Common myeloid progenitor, CD34-positive (primary cell): Measurements from ENCODE around the gene ZNF276. TPM values are rescaled to one million over a fixed set of nuclear protein-coding genes. Genes with fewer than 3 reads are reported as not detected.
"Not testable (repeated sequence)": the region's sequence is repeated elsewhere in the genome, so short reads cannot be mapped to it uniquely, and the experiment has no call there.

Source experiments
- CTCF ChIA-PET: fragments of 350-600 bp; sonication (Branson Sonifier 250); formaldehyde crosslinking; loops from one replicate; lab custom pipeline; 2021; ENCODE audit warnings: antibody characterized with exemption; lab: Charles Lee
- POLR2A ChIA-PET: fragments of 350-600 bp; sonication (Branson Sonifier 250); formaldehyde crosslinking; loops from one replicate; lab custom pipeline; 2021; ENCODE audit warnings: antibody characterized with exemption; lab: Charles Lee
- DNase-seq, 3 donors: peaks; one replicate each; pipeline versions ENCODE4 v3.0.0 to v3.0.0-alpha.2; 2013
- H3K27ac ChIP-seq, 2 experiments: 1 replicate in 1 of 2; 2 replicates in 1 of 2; pipeline ENCODE4 v1.7.0; 2013; ENCODE audit warnings: inconsistent platforms in 2 of 2, low read length in 2 of 2, mild to moderate bottlenecking in 2 of 2, low read depth in 1 of 2, moderate library complexity in 1 of 2; ENCODE audit not compliant: severe bottlenecking in 2 of 2, insufficient read depth in 1 of 2, poor library complexity in 1 of 2
- H3K27me3 ChIP-seq, 5 experiments: replicated peaks in 2 of 5; 1 replicate in 3 of 5; 2 replicates in 2 of 5; pipeline versions ENCODE4 v1.6.1 to v1.7.0; 2013; ENCODE audit warnings: low read length in 4 of 5, mild to moderate bottlenecking in 2 of 5, moderate library complexity in 2 of 5, inconsistent platforms in 1 of 5; ENCODE audit not compliant: insufficient read depth in 5 of 5, control insufficient read depth in 4 of 5
- H3K36me3 ChIP-seq, 4 experiments: 1 replicate in 2 of 4; 2 replicates in 2 of 4; pipeline versions ENCODE4 v1.6.1 to v1.7.0; 2013; ENCODE audit warnings: low read length in 3 of 4, control low read depth in 1 of 4, mild to moderate bottlenecking in 1 of 4; ENCODE audit not compliant: control insufficient read depth in 4 of 4, insufficient read depth in 4 of 4
- H3K4me1 ChIP-seq, 4 experiments: 1 replicate in 3 of 4; 2 replicates in 1 of 4; pipeline versions ENCODE4 v1.6.1 to v1.7.1; 2013; ENCODE audit warnings: low read length in 3 of 4, mild to moderate bottlenecking in 3 of 4, control low read depth in 1 of 4, inconsistent platforms in 1 of 4, moderate library complexity in 1 of 4; ENCODE audit not compliant: control insufficient read depth in 4 of 4, insufficient read depth in 4 of 4; ENCODE audit errors: control extremely low read depth in 1 of 4
- H3K4me3 ChIP-seq, 7 experiments: 1 replicate in 4 of 7; 2 replicates in 3 of 7; pipeline versions ENCODE4 v1.5.1 to v1.7.0; 2013; ENCODE audit warnings: mild to moderate bottlenecking in 7 of 7, low read length in 6 of 7, moderate library complexity in 6 of 7, inconsistent platforms in 2 of 7, low read depth in 2 of 7, control low read depth in 1 of 7; ENCODE audit not compliant: insufficient read depth in 4 of 7, control insufficient read depth in 1 of 7; ENCODE audit errors: extremely low read depth in 1 of 7
- H3K9me3 ChIP-seq, 5 experiments: 1 replicate in 4 of 5; 2 replicates in 1 of 5; pipeline versions ENCODE4 v1.6.1 to v1.7.1; 2013; ENCODE audit warnings: low read length in 4 of 5, mild to moderate bottlenecking in 2 of 5, inconsistent platforms in 1 of 5, low read depth in 1 of 5, moderate library complexity in 1 of 5; ENCODE audit not compliant: control insufficient read depth in 4 of 5, insufficient read depth in 2 of 5; ENCODE audit errors: control extremely low read depth in 1 of 5
- WGBS: methylation state at CpG from one replicate; pipeline ENCODE4 v1.1.5; 2013; ENCODE audit not compliant: insufficient coverage; 5-methylcytosine and 5-hydroxymethylcytosine counted together
- polyA plus RNA-seq: library from polyadenylated mRNA; unstranded; fragments of 120-200 nt; gene quantifications from one replicate; pipeline ENCODE4 v1.2.1, GENCODE V29; 2013

Gene ZNF276
- polyA plus RNA-seq: 44.5 TPM

GRCh38 chr16:89720813-89721545 is at the start of gene ZNF276, which contains the start of gene VPS9D1:
Gene ZNF276 (plus strand): TSS chr16:89721537. CDS start chr16:89721641, 104 bp downstream.
Gene VPS9D1 (minus strand): TSS chr16:89720898. CDS start chr16:89720861, 37 bp downstream.
- no peaks in the 10 kb centered on the region for H3K27me3 ChIP-seq

GRCh38 chr16:89671565-89671964 is 49.8 kb upstream of the ZNF276 start:
- POLR2A ChIA-PET, DNase-seq, H3K27me3 ChIP-seq, H3K36me3 ChIP-seq, H3K9me3 ChIP-seq, H3K27ac ChIP-seq, H3K4me3 ChIP-seq: not testable (repeated sequence)
- CTCF ChIA-PET: interaction anchor here (0.6 to 1.3 kb wide), 3 partner anchors 24 to 211 kb away, joined by 3 to 4 read pairs (median 3); no protein-coding TSS in a partner anchor
- H3K4me1 ChIP-seq: peaks cover 0 to 19% (median 15%) of the 10 kb centered on the region in 4 experiments
- whole genome bisulfite sequencing: 95% methylated on average over 3 of the region's 4 CpGs

More at GRCh38 chr16:89720813-89721545, at the start of gene ZNF276, which contains the start of gene VPS9D1:
- CTCF ChIA-PET: interaction anchor here (6.9 kb wide), 1 partner anchor 15 kb away, joined by 54 read pairs; no protein-coding TSS in a partner anchor
- peak; percentile 72 to 86 (median 84) for DNase-seq
- Histone ChIP-seq H3K4me3 (peak within 1 kb of the TSS; percentile 62 to 90 (median 77)), H3K36me3 (peaks cover 2 to 43% (median 24%) of the 10 kb centered on the region in 4 experiments), H3K4me1 (peaks cover 3 to 51% (median 47%) of the 10 kb centered on the region in 4 experiments), H3K9me3 (no peaks in the 10 kb centered on the region), H3K27ac (peak within 1 kb of the TSS; percentile 78 to 89)
- under 1% methylated on average over 66 of the region's 103 CpGs for WGBS
- POLR2A ChIA-PET: interaction anchor here (0.6 to 1.5 kb wide), 4 partner anchors 15 to 94 kb away, joined by 3 to 4 read pairs (median 4); partner anchors contain the start of gene SPATA2L

- ChIA-PET POLR2A (no interaction called here), CTCF (no interaction called here)
These were observed 49.0 kb upstream of the ZNF276 start for GRCh38 chr16:89672177-89672941.

GRCh38 chr16:89678258-89678657 is 43.1 kb upstream of the ZNF276 start:
- ChIA-PET POLR2A (no interaction called here), CTCF (no interaction called here)
- peak in 2 of 3 donors; percentile 28 to 36 for DNase-seq
- no peak overlapping the region for H3K4me3 ChIP-seq
- 100% methylated on average over 1 of the region's 2 CpGs for WGBS
- no peaks in the 10 kb centered on the region for H3K27me3 ChIP-seq
- peaks cover 0 to 3% (median 0%) of the 10 kb centered on the region in 5 experiments for H3K9me3 ChIP-seq
- H3K27ac ChIP-seq: no peak overlapping the region
- no peaks in the 10 kb centered on the region for H3K4me1 ChIP-seq
- H3K36me3 ChIP-seq: no peaks in the 10 kb centered on the region

More at GRCh38 chr16:89672177-89672941, 49.0 kb upstream of the ZNF276 start:
- no peak for DNase-seq
- Histone ChIP-seq H3K4me3 (no peak overlapping the region), H3K4me1 (peaks cover 0 to 19% (median 15%) of the 10 kb centered on the region in 4 experiments), H3K27ac (no peak overlapping the region), H3K27me3 (no peaks in the 10 kb centered on the region), H3K36me3 (no peaks in the 10 kb centered on the region), H3K9me3 (no peaks in the 10 kb centered on the region)
- 94% methylated on average over 14 of the region's 16 CpGs for WGBS

GRCh38 chr16:89685916-89686315 is 35.4 kb upstream of the ZNF276 start:
- peaks cover 0 to 23% (median 9%) of the 10 kb centered on the region in 4 experiments for H3K36me3 ChIP-seq
- no peak overlapping the region for H3K4me3 ChIP-seq
- peaks cover 0 to 6% (median 0%) of the 10 kb centered on the region in 5 experiments for H3K9me3 ChIP-seq
- H3K4me1 ChIP-seq: peaks cover 0 to 14% (median 12%) of the 10 kb centered on the region in 4 experiments
- H3K27me3 ChIP-seq: no peaks in the 10 kb centered on the region
- POLR2A ChIA-PET: interaction anchor here (0.6 to 1.1 kb wide), 3 partner anchors 9 to 17 kb away, joined by 4 to 6 read pairs (median 4); no protein-coding TSS in a partner anchor
- CTCF ChIA-PET: interaction anchor here (1.2 to 2.8 kb wide), 3 partner anchors 10 to 14 kb away, joined by 4 to 11 read pairs (median 4); no protein-coding TSS in a partner anchor
- no peak for DNase-seq
- H3K27ac ChIP-seq: no peak overlapping the region
- WGBS: no CpG with 5 or more reads among the region's 1 CpG

GRCh38 chr16:89686520-89687091 is 34.7 kb upstream of the ZNF276 start, which contains the start of gene CDK10:
Gene CDK10 (plus strand): TSS chr16:89686689. CDS start chr16:89686711, 22 bp downstream.
- POLR2A ChIA-PET: interaction anchor here (0.5 to 1.1 kb wide), 5 partner anchors 8 to 79 kb away, joined by 3 to 6 read pairs (median 4); no protein-coding TSS in a partner anchor
- Histone ChIP-seq H3K9me3 (peaks cover 0 to 6% (median 0%) of the 10 kb centered on the region in 5 experiments), H3K4me3 (peak within 1 kb of the TSS; percentile 64 to 90 (median 77)), H3K4me1 (peaks cover 0 to 14% (median 12%) of the 10 kb centered on the region in 4 experiments), H3K27ac (peak within 1 kb of the TSS; percentile 15 to 81), H3K36me3 (peaks cover 0 to 29% (median 11%) of the 10 kb centered on the region in 4 experiments), H3K27me3 (no peaks in the 10 kb centered on the region)
- WGBS: under 1% methylated on average over 67 of the region's 67 CpGs
- CTCF ChIA-PET: interaction anchor here (2.8 kb wide), 1 partner anchor 13 kb away, joined by 11 read pairs; no protein-coding TSS in a partner anchor
- peak; percentile 83 to 89 (median 84) for DNase-seq
